ENCODE data around the gene OR4X2.

DNA sequence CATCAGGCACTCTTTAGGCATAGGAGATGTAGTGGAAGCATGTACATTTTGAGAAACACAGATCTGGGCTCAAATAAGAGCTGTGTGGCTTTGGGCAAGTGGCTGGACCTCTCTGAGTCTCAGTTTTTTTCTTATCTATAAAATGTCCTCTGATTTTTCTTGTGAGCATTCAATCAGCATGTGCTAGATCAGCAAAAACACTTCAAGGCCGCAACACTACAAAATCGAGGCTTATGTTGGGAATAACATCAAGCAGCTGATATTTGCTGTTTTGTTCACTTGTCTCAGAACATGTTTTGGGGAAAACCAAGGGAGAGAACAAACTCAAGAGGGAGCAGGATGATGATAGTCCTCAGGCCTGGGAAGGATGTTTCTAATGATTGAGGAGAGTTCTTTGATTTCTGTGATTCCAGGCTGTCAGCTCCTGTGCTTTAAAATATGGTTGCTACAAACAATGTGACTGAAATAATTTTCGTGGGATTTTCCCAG, 18.6 kb downstream of the OR4X2 start, which contains the start of gene OR4X1:
- TF ChIP-seq, protein P1, sequence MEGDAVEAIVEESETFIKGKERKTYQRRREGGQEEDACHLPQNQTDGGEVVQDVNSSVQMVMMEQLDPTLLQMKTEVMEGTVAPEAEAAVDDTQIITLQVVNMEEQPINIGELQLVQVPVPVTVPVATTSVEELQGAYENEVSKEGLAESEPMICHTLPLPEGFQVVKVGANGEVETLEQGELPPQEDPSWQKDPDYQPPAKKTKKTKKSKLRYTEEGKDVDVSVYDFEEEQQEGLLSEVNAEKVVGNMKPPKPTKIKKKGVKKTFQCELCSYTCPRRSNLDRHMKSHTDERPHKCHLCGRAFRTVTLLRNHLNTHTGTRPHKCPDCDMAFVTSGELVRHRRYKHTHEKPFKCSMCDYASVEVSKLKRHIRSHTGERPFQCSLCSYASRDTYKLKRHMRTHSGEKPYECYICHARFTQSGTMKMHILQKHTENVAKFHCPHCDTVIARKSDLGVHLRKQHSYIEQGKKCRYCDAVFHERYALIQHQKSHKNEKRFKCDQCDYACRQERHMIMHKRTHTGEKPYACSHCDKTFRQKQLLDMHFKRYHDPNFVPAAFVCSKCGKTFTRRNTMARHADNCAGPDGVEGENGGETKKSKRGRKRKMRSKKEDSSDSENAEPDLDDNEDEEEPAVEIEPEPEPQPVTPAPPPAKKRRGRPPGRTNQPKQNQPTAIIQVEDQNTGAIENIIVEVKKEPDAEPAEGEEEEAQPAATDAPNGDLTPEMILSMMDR (IDR thresholded peaks at IDR 0.05; ENCODE audit: low read depth, low read length, poor library complexity, severe bottlenecking): no peak
- TF ChIP-seq EZH2phosphoT487 (IDR thresholded peaks at IDR 0.05; ENCODE audit: borderline replicate concordance, low read length): no peak
